ENCODE measurements around the gene SRGAP3.

DNA sequence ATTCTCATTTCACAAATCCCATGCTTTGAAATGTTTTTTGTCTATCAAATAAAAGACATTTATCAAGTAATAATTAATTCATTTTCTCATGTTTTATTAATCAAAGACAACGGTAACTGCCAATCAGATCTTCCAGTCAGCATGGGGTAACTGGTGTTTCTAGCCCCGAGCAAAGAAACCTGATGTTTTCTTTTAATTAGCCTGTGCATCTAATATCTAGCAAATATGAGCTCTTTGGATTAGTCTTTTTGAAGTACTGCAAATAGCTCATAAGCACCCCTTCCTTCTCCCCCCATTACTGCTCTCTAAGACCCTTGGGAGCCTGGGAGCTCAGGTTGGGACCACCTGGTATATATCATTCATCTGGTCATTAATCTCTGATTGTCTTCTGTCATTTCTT, 43.1 kb upstream of the SRGAP3 start:
- TF ChIP-seq POLR2A (IDR thresholded peaks at IDR 0.05) = no peak
- TF ChIP-seq, protein P1, sequence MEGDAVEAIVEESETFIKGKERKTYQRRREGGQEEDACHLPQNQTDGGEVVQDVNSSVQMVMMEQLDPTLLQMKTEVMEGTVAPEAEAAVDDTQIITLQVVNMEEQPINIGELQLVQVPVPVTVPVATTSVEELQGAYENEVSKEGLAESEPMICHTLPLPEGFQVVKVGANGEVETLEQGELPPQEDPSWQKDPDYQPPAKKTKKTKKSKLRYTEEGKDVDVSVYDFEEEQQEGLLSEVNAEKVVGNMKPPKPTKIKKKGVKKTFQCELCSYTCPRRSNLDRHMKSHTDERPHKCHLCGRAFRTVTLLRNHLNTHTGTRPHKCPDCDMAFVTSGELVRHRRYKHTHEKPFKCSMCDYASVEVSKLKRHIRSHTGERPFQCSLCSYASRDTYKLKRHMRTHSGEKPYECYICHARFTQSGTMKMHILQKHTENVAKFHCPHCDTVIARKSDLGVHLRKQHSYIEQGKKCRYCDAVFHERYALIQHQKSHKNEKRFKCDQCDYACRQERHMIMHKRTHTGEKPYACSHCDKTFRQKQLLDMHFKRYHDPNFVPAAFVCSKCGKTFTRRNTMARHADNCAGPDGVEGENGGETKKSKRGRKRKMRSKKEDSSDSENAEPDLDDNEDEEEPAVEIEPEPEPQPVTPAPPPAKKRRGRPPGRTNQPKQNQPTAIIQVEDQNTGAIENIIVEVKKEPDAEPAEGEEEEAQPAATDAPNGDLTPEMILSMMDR (IDR thresholded peaks at IDR 0.05) = no peak

Measured in body of pancreas (tissue), 4 donors.